Measurements from ENCODE around the gene MIA.

- no peak for TF ChIP-seq EZH2 (IDR thresholded peaks at IDR 0.05; ENCODE audit: insufficient read depth, poor library complexity, severe bottlenecking)
- no peak for TF ChIP-seq EZH2phosphoT487 (IDR thresholded peaks at IDR 0.05; ENCODE audit: insufficient read depth, low read depth)
These were observed 2.3 kb downstream of the MIA start for GRCh38 chr19:40777645-40777936.

All from GM23248 (cell line).